Epithelial cell of proximal tubule (primary cell): Measurements from ENCODE around the gene RNF151. TPM values are rescaled to one million over a fixed set of nuclear protein-coding genes. Genes with fewer than 3 reads are reported as not detected.

Experiments used
- DNase-seq: peaks from one replicate; pipeline ENCODE4 v3.0.0-alpha.2; 2011; ENCODE audit warnings: low read depth
- H3K4me3 ChIP-seq: 2 replicates; pipeline ENCODE4 v1.5.1; 2011; ENCODE audit warnings: low read depth, mild to moderate bottlenecking, low read length
- CTCF ChIP-seq: conservative IDR thresholded peaks from 2 replicates; pipeline ENCODE4 v1.5.1; 2012; ENCODE audit warnings: low read depth, mild to moderate bottlenecking, low read length
- total RNA-seq: library from RNA; depleted of rRNA; stranded (reverse); fragments of >200 nt; gene quantifications from 2 replicates; pipeline ENCODE4 v1.2.3, GENCODE V29; 2015

Gene RNF151
- total RNA-seq, 1 donor from 2014 or later = not detected

GRCh38 chr16:1991948-1992703 lies 25.5 kb downstream of the RNF151 start:
- no peak for DNase-seq
- peak overlapping the region; percentile 26 for H3K4me3 ChIP-seq

DNA sequence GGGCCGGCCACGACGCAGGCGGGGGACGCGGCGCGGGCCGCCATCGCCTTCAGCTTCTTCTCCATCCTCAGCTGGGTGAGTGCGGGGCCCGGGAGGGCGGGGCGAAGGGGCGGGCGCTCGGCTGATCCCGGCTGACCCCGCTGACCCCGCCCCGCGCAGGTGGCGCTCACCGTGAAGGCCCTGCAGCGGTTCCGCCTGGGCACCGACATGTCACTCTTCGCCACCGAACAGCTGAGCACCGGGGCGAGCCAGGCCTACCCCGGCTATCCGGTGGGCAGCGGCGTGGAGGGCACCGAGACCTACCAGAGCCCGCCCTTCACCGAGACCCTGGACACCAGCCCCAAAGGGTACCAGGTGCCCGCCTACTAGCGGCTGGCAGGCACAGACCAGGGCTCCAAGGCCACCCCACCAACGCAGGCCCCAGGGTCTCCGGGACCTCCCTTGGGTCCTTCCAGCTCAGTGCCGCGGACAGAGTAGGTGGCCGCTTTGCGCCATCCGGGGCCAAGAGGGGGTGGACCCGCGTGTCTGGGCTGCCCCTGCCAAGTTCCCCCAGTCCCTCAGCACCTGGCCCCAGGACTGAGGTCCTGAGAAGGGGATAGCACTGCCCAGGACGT lies 26.2 kb downstream of the RNF151 start:
- no peak overlapping the region for H3K4me3 ChIP-seq
- no peak for DNase-seq
- TF ChIP-seq CTCF = no peak

More at GRCh38 chr16:1991948-1992703, 25.5 kb downstream of the RNF151 start:
- no peak for TF ChIP-seq CTCF

DNA sequence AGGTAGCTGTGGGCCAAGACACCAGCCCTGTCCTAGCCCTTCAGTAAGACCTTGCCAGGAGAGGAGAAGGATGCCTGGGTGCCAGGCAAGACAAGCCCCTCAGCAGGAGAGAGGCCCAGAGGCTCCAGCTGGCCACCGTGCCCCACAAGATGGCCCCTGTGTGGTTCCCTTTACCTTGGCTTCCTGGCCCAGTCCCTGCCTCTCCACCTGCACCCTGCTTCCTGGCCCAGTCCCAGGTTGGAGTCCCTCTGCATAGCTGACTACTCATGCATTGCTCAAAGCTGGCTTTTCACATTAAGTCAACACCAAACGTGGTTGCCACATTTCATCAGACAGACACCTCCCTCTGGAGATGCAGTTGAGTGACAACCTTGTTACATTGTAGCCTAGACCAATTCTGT lies 27.1 kb downstream of the RNF151 start:
- peak; percentile 59 for DNase-seq
- no peak overlapping the region for H3K4me3 ChIP-seq
- no peak for TF ChIP-seq CTCF

- no peak for DNase-seq
- TF ChIP-seq CTCF = no peak
- no peak overlapping the region for H3K4me3 ChIP-seq
Measured at GRCh38 chr16:1997494-1998359, 31.1 kb downstream of the RNF151 start.

- no peak for TF ChIP-seq CTCF
- no peak overlapping the region for H3K4me3 ChIP-seq
- DNase-seq = no peak
Measured at GRCh38 chr16:1998360-1998835, 31.7 kb downstream of the RNF151 start.

GRCh38 chr16:1998852-1999801 lies 32.5 kb downstream of the RNF151 start:
- TF ChIP-seq CTCF = no peak
- DNase-seq = no peak
- H3K4me3 ChIP-seq = no peak overlapping the region
